Bronchial smooth muscle cell (primary cell): ENCODE data around the gene SYNE2. TPM values are rescaled to one million over a fixed set of nuclear protein-coding genes. Genes with fewer than 3 reads are reported as not detected.

Experiments used
- total RNA-seq: library from RNA; depleted of rRNA; stranded (reverse); fragments of >200 nt; gene quantifications from 2 replicates; pipeline ENCODE4 v1.2.1, GENCODE V29; 2014

Gene SYNE2, protein sequence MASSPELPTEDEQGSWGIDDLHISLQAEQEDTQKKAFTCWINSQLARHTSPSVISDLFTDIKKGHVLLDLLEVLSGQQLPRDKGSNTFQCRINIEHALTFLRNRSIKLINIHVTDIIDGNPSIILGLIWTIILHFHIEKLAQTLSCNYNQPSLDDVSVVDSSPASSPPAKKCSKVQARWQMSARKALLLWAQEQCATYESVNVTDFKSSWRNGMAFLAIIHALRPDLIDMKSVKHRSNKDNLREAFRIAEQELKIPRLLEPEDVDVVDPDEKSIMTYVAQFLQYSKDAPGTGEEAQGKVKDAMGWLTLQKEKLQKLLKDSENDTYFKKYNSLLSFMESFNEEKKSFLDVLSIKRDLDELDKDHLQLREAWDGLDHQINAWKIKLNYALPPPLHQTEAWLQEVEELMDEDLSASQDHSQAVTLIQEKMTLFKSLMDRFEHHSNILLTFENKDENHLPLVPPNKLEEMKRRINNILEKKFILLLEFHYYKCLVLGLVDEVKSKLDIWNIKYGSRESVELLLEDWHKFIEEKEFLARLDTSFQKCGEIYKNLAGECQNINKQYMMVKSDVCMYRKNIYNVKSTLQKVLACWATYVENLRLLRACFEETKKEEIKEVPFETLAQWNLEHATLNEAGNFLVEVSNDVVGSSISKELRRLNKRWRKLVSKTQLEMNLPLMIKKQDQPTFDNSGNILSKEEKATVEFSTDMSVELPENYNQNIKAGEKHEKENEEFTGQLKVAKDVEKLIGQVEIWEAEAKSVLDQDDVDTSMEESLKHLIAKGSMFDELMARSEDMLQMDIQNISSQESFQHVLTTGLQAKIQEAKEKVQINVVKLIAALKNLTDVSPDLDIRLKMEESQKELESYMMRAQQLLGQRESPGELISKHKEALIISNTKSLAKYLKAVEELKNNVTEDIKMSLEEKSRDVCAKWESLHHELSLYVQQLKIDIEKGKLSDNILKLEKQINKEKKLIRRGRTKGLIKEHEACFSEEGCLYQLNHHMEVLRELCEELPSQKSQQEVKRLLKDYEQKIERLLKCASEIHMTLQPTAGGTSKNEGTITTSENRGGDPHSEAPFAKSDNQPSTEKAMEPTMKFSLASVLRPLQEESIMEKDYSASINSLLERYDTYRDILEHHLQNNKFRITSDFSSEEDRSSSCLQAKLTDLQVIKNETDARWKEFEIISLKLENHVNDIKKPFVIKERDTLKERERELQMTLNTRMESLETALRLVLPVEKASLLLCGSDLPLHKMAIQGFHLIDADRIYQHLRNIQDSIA (N-terminal part only)
- 6.1 and 12.3 TPM in 2 replicates for total RNA-seq

GRCh38 chr14:63852817-63853731, at the start of gene SYNE2:
SYNE2 (plus strand) TSS chr14:63853004; CDS start chr14:63909149, 56,145 bp downstream.

Other genes starting within 250 kb of the SYNE2 start
- gene WDR89, start 211.1 kb upstream of the SYNE2 start, total RNA-seq: 6.6 and 12.4 TPM in 2 replicates
- gene SGPP1, start 124.9 kb upstream of the SYNE2 start, total RNA-seq: 16.0 and 18.6 TPM in 2 replicates